DND-41 (cell line): ENCODE data around the gene UNC13C.

Experiments used
- EZH2 ChIP-seq: IDR thresholded peaks from 3 replicates; pipeline ENCODE4 v1.6.1; 2012; ENCODE audit warnings: borderline replicate concordance, low read depth, mild to moderate bottlenecking, moderate library complexity, low read length, inconsistent platforms; ENCODE audit not compliant: severe bottlenecking
- TF ChIP-seq, protein P1 (sequence below): IDR thresholded peaks from 2 replicates; pipeline ENCODE4 v1.5.1; 2012; ENCODE audit warnings: borderline replicate concordance, low read length, moderate library complexity, mild to moderate bottlenecking; ENCODE audit not compliant: poor library complexity, severe bottlenecking; ENCODE audit errors: extremely low read depth

DNA sequence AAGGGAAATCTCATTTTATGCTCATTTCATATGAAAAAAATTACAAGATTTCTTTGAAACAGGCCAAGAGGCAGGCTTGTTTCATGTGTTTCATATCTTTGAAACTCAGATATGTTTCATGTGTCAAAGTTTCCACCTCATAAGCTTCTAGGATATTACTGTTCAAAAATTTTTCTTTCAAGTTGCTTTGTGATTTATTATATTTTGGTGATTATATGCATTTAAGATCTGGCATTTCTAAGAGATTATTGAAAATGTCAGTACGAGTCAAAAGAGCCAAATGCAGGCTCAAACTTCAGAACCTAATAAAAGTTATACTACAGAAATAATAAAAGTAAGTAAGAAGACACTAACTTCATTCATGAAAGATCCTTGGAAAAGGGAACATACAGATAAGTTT lies 590.1 kb downstream of the UNC13C start:
- TF ChIP-seq, protein P1, sequence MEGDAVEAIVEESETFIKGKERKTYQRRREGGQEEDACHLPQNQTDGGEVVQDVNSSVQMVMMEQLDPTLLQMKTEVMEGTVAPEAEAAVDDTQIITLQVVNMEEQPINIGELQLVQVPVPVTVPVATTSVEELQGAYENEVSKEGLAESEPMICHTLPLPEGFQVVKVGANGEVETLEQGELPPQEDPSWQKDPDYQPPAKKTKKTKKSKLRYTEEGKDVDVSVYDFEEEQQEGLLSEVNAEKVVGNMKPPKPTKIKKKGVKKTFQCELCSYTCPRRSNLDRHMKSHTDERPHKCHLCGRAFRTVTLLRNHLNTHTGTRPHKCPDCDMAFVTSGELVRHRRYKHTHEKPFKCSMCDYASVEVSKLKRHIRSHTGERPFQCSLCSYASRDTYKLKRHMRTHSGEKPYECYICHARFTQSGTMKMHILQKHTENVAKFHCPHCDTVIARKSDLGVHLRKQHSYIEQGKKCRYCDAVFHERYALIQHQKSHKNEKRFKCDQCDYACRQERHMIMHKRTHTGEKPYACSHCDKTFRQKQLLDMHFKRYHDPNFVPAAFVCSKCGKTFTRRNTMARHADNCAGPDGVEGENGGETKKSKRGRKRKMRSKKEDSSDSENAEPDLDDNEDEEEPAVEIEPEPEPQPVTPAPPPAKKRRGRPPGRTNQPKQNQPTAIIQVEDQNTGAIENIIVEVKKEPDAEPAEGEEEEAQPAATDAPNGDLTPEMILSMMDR, result no peak
- TF ChIP-seq EZH2, result no peak
